HL-60 (cell line): ENCODE results near the gene PPP1R14C.

ENCODE experiments used
- CTCF ChIP-seq: IDR thresholded peaks from one replicate; pipeline ENCODE4 v1.5.1; 2011; ENCODE audit warnings: low read length, control low read depth, inconsistent platforms; ENCODE audit not compliant: insufficient read depth
- GABPA ChIP-seq: IDR thresholded peaks from 2 replicates; pipeline ENCODE4 v1.6.1; 2012; ENCODE audit warnings: low read depth
- POLR2AphosphoS5 ChIP-seq: IDR thresholded peaks from 2 replicates; pipeline ENCODE4 v1.6.1; 2012; ENCODE audit warnings: low read depth
- REST ChIP-seq: IDR thresholded peaks from 2 replicates; pipeline ENCODE4 v1.6.1; 2012; ENCODE audit warnings: low read depth; ENCODE audit not compliant: insufficient replicate concordance

- TF ChIP-seq CTCF (no peak), POLR2AphosphoS5 (no peak), REST (no peak), GABPA (no peak)
These were observed 59.0 kb downstream of the PPP1R14C start for GRCh38 chr6:150201772-150202329.
